HG03457 (cell line): ENCODE results near the gene VPS26C.

ENCODE experiments used
- ATAC-seq: cut with Tn5 transposase; IDR thresholded peaks from one replicate; pipeline ENCODE4 v1.9.1; 2021; ENCODE audit warnings: moderate number of reproducible peaks; ENCODE audit not compliant: unreplicated experiment

The VPS26C gene

GRCh38 chr21:37207441-37208009, 59.6 kb downstream of the VPS26C start:
- ATAC-seq = peak; percentile 55

- ATAC-seq = no peak
Measured at GRCh38 chr21:37206496-37206895, 60.6 kb downstream of the VPS26C start.

GRCh38 chr21:37204580-37204979, 62.6 kb downstream of the VPS26C start:
- ATAC-seq = no peak

- no peak for ATAC-seq
Measured at GRCh38 chr21:37202221-37203110, 64.7 kb downstream of the VPS26C start.

- no peak for ATAC-seq
Measured at GRCh38 chr21:37200641-37201480, 66.3 kb downstream of the VPS26C start.

- ATAC-seq = no peak
Measured at GRCh38 chr21:37199057-37199924, 67.8 kb downstream of the VPS26C start.

GRCh38 chr21:37197746-37198145, 69.4 kb downstream of the VPS26C start:
- no peak for ATAC-seq

- no peak for ATAC-seq
Measured at GRCh38 chr21:37196847-37197246, 70.3 kb downstream of the VPS26C start.

- no peak for ATAC-seq
Measured at GRCh38 chr21:37195610-37196009, 71.5 kb downstream of the VPS26C start.

- no peak for ATAC-seq
Measured at GRCh38 chr21:37195059-37195458, 72.1 kb downstream of the VPS26C start.

- no peak for ATAC-seq
Measured at GRCh38 chr21:37193676-37194075, 73.5 kb downstream of the VPS26C start.

GRCh38 chr21:37193006-37193405, 74.1 kb downstream of the VPS26C start:
- no peak for ATAC-seq

GRCh38 chr21:37192019-37192418, 75.1 kb downstream of the VPS26C start:
- no peak for ATAC-seq

GRCh38 chr21:37188825-37189224, 78.3 kb downstream of the VPS26C start:
- no peak for ATAC-seq

GRCh38 chr21:37186983-37187382, 80.2 kb downstream of the VPS26C start:
- no peak for ATAC-seq

GRCh38 chr21:37184784-37185593, 82.1 kb downstream of the VPS26C start:
- no peak for ATAC-seq

- no peak for ATAC-seq
Measured at GRCh38 chr21:37183749-37184148, 83.4 kb downstream of the VPS26C start.

GRCh38 chr21:37182222-37182621, 84.9 kb downstream of the VPS26C start:
- no peak for ATAC-seq

- ATAC-seq = no peak
Measured at GRCh38 chr21:37181059-37181458, 86.1 kb downstream of the VPS26C start.

GRCh38 chr21:37176716-37177115, 90.4 kb downstream of the VPS26C start:
- ATAC-seq = no peak
